ENCODE data around the gene PHF21A. TPM values are rescaled to one million over a fixed set of nuclear protein-coding genes. Genes with fewer than 3 reads are reported as not detected.

The PHF21A gene
- polyA plus RNA-seq, 3 donors: 6.2 to 95.2 (median 14.0) TPM

DNA sequence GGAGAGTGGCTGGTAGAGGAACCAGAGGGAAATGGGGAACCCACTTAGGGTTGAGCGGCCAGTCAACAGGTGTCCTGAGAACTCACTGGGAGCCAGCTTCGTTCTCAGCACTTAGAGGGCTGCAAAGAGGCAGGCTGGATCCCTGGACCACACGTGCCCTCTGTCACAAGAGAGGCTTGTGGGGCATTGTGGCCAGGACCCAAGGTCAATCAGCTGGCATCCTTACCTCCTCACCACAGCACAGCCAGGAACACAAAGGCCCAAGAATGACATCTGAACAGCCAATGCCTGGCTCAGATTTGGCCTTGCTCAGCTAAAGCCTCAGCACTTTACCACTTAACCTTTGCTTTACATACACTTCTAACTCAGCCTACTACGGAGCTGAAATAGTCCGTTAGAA, 228.4 kb downstream of the PHF21A start:
- TF ChIP-seq, protein P1, sequence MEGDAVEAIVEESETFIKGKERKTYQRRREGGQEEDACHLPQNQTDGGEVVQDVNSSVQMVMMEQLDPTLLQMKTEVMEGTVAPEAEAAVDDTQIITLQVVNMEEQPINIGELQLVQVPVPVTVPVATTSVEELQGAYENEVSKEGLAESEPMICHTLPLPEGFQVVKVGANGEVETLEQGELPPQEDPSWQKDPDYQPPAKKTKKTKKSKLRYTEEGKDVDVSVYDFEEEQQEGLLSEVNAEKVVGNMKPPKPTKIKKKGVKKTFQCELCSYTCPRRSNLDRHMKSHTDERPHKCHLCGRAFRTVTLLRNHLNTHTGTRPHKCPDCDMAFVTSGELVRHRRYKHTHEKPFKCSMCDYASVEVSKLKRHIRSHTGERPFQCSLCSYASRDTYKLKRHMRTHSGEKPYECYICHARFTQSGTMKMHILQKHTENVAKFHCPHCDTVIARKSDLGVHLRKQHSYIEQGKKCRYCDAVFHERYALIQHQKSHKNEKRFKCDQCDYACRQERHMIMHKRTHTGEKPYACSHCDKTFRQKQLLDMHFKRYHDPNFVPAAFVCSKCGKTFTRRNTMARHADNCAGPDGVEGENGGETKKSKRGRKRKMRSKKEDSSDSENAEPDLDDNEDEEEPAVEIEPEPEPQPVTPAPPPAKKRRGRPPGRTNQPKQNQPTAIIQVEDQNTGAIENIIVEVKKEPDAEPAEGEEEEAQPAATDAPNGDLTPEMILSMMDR (IDR thresholded peaks at IDR 0.05): no peak
- Mint-ChIP-seq H3K4me3 (no peak overlapping the region), H3K27ac (no peak overlapping the region), H3K9me3 (peaks cover 0 to 3% (median 0%) of the 10 kb centered on the region in 7 donors), H3K4me1 (no peaks in the 10 kb centered on the region), H3K27me3 (ENCODE audit: low read depth in 3 of 3) (peaks cover 25 to 50% (median 27%) of the 10 kb centered on the region in 3 donors), H3K36me3 (no peaks in the 10 kb centered on the region)
- no peaks in the 10 kb centered on the region for H3K9me3 ChIP-seq (replicated peaks in 1 of 2; ENCODE audit: control insufficient read depth in 1 of 2, insufficient read depth in 1 of 2, low read length in 2 of 2)
- no peak for DNase-seq
- H4K20me1 ChIP-seq (ENCODE audit: insufficient read depth, low read length): no peaks in the 10 kb centered on the region
- H3K79me2 ChIP-seq (ENCODE audit: insufficient read depth, low read length): no peaks in the 10 kb centered on the region
- no peak overlapping the region for H2AFZ ChIP-seq (ENCODE audit: insufficient read depth, low read depth, low read length, poor library complexity, severe bottlenecking)
- H3K4me1 ChIP-seq (ENCODE audit: control insufficient read depth in 1 of 2, insufficient read depth in 2 of 2, low read length in 2 of 2): no peaks in the 10 kb centered on the region
- H3K27ac ChIP-seq (ENCODE audit: low read depth in 1 of 2, low read length in 2 of 2): no peak overlapping the region
- H3K4me3 ChIP-seq (replicated peaks in 1 of 3; ENCODE audit: low read depth in 2 of 3, low read length in 3 of 3): no peak overlapping the region
- H3K27me3 ChIP-seq (ENCODE audit: control insufficient read depth in 2 of 2, insufficient read depth in 2 of 2, low read length in 2 of 2): peaks cover 3 to 24% of the 10 kb centered on the region in 2 donors
- H3K36me3 ChIP-seq (replicated peaks in 1 of 2; ENCODE audit: control insufficient read depth in 1 of 2, insufficient read depth in 2 of 2, low read length in 2 of 2): no peaks in the 10 kb centered on the region
- intact Hi-C loops (cut with micrococcal nuclease): no loop called here
- H3K9ac ChIP-seq (ENCODE audit: insufficient read depth, low read length, poor library complexity, severe bottlenecking): no peak overlapping the region
- 92% methylated on average over 3 of the region's 5 CpGs for WGBS (ENCODE audit: insufficient coverage)
- no peak overlapping the region for H3K4me2 ChIP-seq (replicated peaks; ENCODE audit: extremely low read depth, low read length, poor library complexity, severe bottlenecking)

DNA sequence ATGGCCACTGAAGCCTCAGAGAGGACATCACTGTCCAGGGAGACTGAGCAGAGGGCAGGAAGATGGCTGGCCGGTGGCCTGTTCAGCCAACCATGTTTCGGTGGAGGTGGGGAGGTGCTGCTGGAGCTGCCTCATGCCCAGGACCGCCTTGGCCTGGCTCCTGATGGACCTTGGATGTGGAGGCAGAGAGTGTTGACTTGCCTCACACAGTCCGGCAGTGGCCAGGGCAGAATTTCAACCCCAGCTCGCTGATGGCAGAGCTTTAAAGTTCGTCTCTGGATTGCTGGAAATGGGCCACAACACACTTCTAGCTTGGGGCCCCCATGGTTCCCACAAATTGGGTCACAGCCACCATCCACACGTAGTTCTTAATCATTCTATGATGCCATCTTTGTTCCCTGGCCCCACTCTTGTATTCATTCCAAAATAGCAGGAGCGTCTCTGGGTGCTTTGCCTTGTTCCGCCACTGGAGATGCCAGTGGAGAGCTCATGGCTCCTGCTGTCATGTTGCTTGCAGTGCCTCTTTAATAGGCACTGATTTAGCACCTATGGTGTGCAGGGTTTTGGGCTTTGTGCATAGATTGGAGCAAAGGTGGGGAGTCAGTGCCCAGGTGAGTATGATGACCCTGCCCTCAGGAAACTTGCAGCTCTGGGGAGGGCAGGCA, 230.2 kb downstream of the PHF21A start:
- Histone ChIP-seq H3K9ac (ENCODE audit: insufficient read depth, low read length, poor library complexity, severe bottlenecking) (no peak overlapping the region), H3K4me2 (replicated peaks; ENCODE audit: extremely low read depth, low read length, poor library complexity, severe bottlenecking) (no peak overlapping the region), H4K20me1 (ENCODE audit: insufficient read depth, low read length) (peaks cover 6% of the 10 kb centered on the region), H3K36me3 (replicated peaks in 1 of 2; ENCODE audit: control insufficient read depth in 1 of 2, insufficient read depth in 2 of 2, low read length in 2 of 2) (no peaks in the 10 kb centered on the region), H3K27me3 (ENCODE audit: control insufficient read depth in 2 of 2, insufficient read depth in 2 of 2, low read length in 2 of 2) (peaks cover 10 to 23% of the 10 kb centered on the region in 2 donors), H3K27ac (ENCODE audit: low read depth in 1 of 2, low read length in 2 of 2) (no peak overlapping the region), H3K4me3 (replicated peaks in 1 of 3; ENCODE audit: low read depth in 2 of 3, low read length in 3 of 3) (no peak overlapping the region), H3K79me2 (ENCODE audit: insufficient read depth, low read length) (no peaks in the 10 kb centered on the region), H2AFZ (ENCODE audit: insufficient read depth, low read depth, low read length, poor library complexity, severe bottlenecking) (no peak overlapping the region), H3K9me3 (replicated peaks in 1 of 2; ENCODE audit: control insufficient read depth in 1 of 2, insufficient read depth in 1 of 2, low read length in 2 of 2) (no peaks in the 10 kb centered on the region), H3K4me1 (ENCODE audit: control insufficient read depth in 1 of 2, insufficient read depth in 2 of 2, low read length in 2 of 2) (peaks cover 2% of the 10 kb centered on the region in 2 donors)
- no peak for DNase-seq
- no peaks in the 10 kb centered on the region for H3K9me3 Mint-ChIP-seq
- H3K36me3 Mint-ChIP-seq: no peaks in the 10 kb centered on the region
- 91% methylated on average over 7 of the region's 9 CpGs for WGBS (ENCODE audit: insufficient coverage)
- H3K4me3 Mint-ChIP-seq: no peak overlapping the region
- no peak overlapping the region for H3K27ac Mint-ChIP-seq
- TF ChIP-seq, protein P1 (IDR thresholded peaks at IDR 0.05): no peak
- no peaks in the 10 kb centered on the region for H3K4me1 Mint-ChIP-seq
- intact Hi-C loops (cut with micrococcal nuclease): no loop called here
- H3K27me3 Mint-ChIP-seq (ENCODE audit: low read depth in 3 of 3): peaks cover 16 to 50% (median 28%) of the 10 kb centered on the region in 3 donors

All from CD14-positive monocyte (primary cell).